Keratinocyte (primary cell): ENCODE results near the gene DMPK. TPM values are rescaled to one million over a fixed set of nuclear protein-coding genes. Genes with fewer than 3 reads are reported as not detected.

Source experiments
- DNase-seq: peaks from one replicate; pipeline ENCODE4 v3.0.0-alpha.2; 2011; ENCODE audit warnings: low read depth, missing footprints, low spot score
- FAIRE-seq: peaks from 2 replicates; lab custom pipeline; 2011; peaks lifted over from hg19 to GRCh38; lab: Jason Lieb, UNC
- H2AFZ ChIP-seq: 2 replicates; pipeline ENCODE4 v1.6.0; 2012; ENCODE audit warnings: low read length, control low read depth, inconsistent platforms; ENCODE audit not compliant: control insufficient read depth
- H3K27ac ChIP-seq: 2 replicates; pipeline ENCODE4 v1.5.1; 2011; ENCODE audit warnings: low read length; ENCODE audit not compliant: control insufficient read depth, insufficient read depth
- H3K27me3 ChIP-seq: 3 replicates; pipeline ENCODE4 v1.6.0; 2011; ENCODE audit warnings: low read length; ENCODE audit not compliant: control insufficient read depth, insufficient read depth; ENCODE audit errors: extremely low read depth
- H3K36me3 ChIP-seq, 2 experiments: 2 replicates in 1 of 2; 3 replicates in 1 of 2; pipeline ENCODE4 v1.5.1; 2011; ENCODE audit warnings: low read length in 2 of 2, mild to moderate bottlenecking in 1 of 2; ENCODE audit not compliant: control insufficient read depth in 2 of 2, insufficient read depth in 2 of 2; ENCODE audit errors: extremely low read depth in 1 of 2
- H3K4me1 ChIP-seq: 3 replicates; pipeline ENCODE4 v1.5.1; 2011; ENCODE audit warnings: low read length; ENCODE audit not compliant: control insufficient read depth, insufficient read depth; ENCODE audit errors: extremely low read depth
- H3K4me2 ChIP-seq: 3 replicates; pipeline ENCODE4 v1.6.0; 2011; ENCODE audit warnings: low read depth, low read length; ENCODE audit not compliant: control insufficient read depth, insufficient read depth; ENCODE audit errors: extremely low read depth
- H3K4me3 ChIP-seq, 3 experiments: fragments of 200-600 bp in 1 of 3; sonication (generic) in 1 of 3; 2 replicates in 2 of 3; 3 replicates in 1 of 3; pipeline ENCODE4 v1.5.1; 2011 to 2016; ENCODE audit warnings: low read length in 3 of 3, mild to moderate bottlenecking in 3 of 3, control low read depth in 2 of 3, inconsistent platforms in 1 of 3, low read depth in 1 of 3, mixed read lengths in 1 of 3, mixed run types in 1 of 3, moderate library complexity in 1 of 3; ENCODE audit not compliant: control insufficient read depth in 2 of 3, insufficient read depth in 2 of 3; ENCODE audit errors: extremely low read depth in 1 of 3
- H3K79me2 ChIP-seq: 2 replicates; pipeline ENCODE4 v1.6.0; 2012; ENCODE audit warnings: low read length; ENCODE audit not compliant: control insufficient read depth, insufficient read depth
- H3K9ac ChIP-seq: 3 replicates; pipeline ENCODE4 v1.6.0; 2011; ENCODE audit warnings: low read length; ENCODE audit not compliant: control insufficient read depth, insufficient read depth; ENCODE audit errors: extremely low read depth
- H3K9me1 ChIP-seq: 3 replicates; pipeline ENCODE4 v1.6.0; 2011; ENCODE audit warnings: low read length; ENCODE audit not compliant: control insufficient read depth, insufficient read depth; ENCODE audit errors: extremely low read depth
- H3K9me3 ChIP-seq: 2 replicates; pipeline ENCODE4 v1.5.1; 2012; ENCODE audit warnings: low read depth, low read length; ENCODE audit not compliant: control insufficient read depth
- H4K20me1 ChIP-seq: 3 replicates; pipeline ENCODE4 v1.6.0; 2011; ENCODE audit warnings: low read length; ENCODE audit not compliant: control insufficient read depth, insufficient read depth; ENCODE audit errors: extremely low read depth
- CTCF ChIP-seq, 3 experiments: IDR thresholded peaks in 1 of 3; conservative IDR thresholded peaks in 1 of 3; optimal IDR thresholded peaks in 1 of 3; 2 replicates in 2 of 3; 3 replicates in 1 of 3; pipeline versions ENCODE3 to v1.5.1; 2011; ENCODE audit warnings: low read length in 3 of 3, mild to moderate bottlenecking in 3 of 3, moderate library complexity in 2 of 3, control low read depth in 1 of 3, inconsistent platforms in 1 of 3; ENCODE audit not compliant: insufficient read depth in 2 of 3; ENCODE audit errors: extremely low read depth in 1 of 3
- EZH2 ChIP-seq: IDR thresholded peaks from one replicate; pipeline ENCODE4 v1.6.1; 2012; ENCODE audit warnings: inconsistent platforms, mild to moderate bottlenecking, low read length, moderate library complexity
- dilution Hi-C: fragments of 300-500 bp; cut with MboI; formaldehyde crosslinking; loops from one replicate; pipeline ENCODE4 v1.7.0; 2020; ENCODE audit warnings: low sequenced_read_pairs; ENCODE audit not compliant: extremely low pct_ligation_motif_present
- polyA plus RNA-seq, 5 experiments: library from polyadenylated mRNA; depleted of rRNA in 3 of 5; stranded (reverse) in 3 of 5; stranded (forward) in 1 of 5; unstranded in 1 of 5; fragments of >200 nt; gene quantifications; 1 replicate in 1 of 5; 2 replicates in 3 of 5; 3 replicates in 1 of 5; pipeline versions ENCODE4 v1.2.1 to v1.2.3, GENCODE V29; 2011 to 2012; ENCODE audit warnings: missing spikeins in 2 of 5, low read depth in 1 of 5, low replicate concordance in 1 of 5

DMPK gene
- polyA plus RNA-seq, 1 donor (not counting 4 experiments of a cell fraction or from before 2014, with no cell fraction given) = 7.0 TPM

DNA sequence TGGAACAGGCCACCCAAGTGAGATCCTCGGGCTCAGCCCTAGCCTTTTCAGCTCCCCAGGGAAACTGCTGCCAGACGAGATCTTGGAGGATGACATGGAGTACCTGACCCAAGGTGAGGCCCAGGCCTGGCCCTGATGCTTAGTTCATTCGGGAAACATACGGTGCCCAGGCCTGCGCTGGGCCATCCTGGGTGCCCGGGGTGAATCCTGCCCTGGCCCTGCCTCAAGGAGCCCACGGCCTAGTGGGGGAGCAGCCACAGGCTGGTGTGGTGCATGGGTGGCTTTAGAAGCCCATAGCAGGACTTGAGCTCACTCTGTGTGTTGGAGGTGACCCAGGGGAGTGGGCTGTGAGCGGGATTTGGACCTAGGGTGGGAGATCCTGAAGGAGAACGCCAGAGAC is 23.4 kb downstream of the DMPK start:
- Histone ChIP-seq H2AFZ (no peak overlapping the region), H3K9ac (no peak overlapping the region), H3K9me1 (no peaks in the 10 kb centered on the region), H3K4me3 (no peak overlapping the region), H3K4me2 (no peak overlapping the region), H3K9me3 (no peaks in the 10 kb centered on the region), H4K20me1 (no peaks in the 10 kb centered on the region), H3K36me3 (no peaks in the 10 kb centered on the region), H3K79me2 (no peaks in the 10 kb centered on the region), H3K27ac (no peak overlapping the region), H3K4me1 (no peaks in the 10 kb centered on the region), H3K27me3 (no peaks in the 10 kb centered on the region)
- TF ChIP-seq EZH2 (no peak), CTCF (optimal IDR thresholded peaks at IDR 0.05 in 1 of 3, IDR thresholded peaks at IDR 0.05 in 1 of 3, conservative IDR thresholded peaks at IDR 0.05 in 1 of 3; ENCODE audit: extremely low read depth in 1 of 3, insufficient read depth in 2 of 3, low read length in 3 of 3) (no peak)
- dilution Hi-C loops = no loop called here
- FAIRE-seq = no peak
- no peak for DNase-seq

DNA sequence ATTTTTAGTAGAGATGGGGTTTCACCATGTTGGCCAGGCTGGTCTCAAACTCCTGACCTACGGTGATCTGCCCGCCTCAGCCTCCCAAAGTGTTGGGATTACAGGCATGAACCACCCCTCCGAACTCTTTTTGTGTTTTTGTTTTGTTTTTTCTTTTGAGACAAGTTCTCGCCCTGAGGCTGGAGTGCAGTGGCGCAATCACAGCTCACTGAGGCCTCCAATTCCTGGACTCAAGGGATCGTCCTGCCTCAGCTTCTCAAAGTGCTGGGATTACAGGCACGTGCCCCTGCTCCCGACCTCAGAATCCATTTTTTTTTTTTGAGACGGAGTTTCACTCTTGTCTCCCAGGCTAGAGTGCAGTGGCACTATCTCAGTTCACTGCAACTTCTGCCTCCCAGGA is 24.6 kb downstream of the DMPK start:
- H3K9me1 ChIP-seq = no peaks in the 10 kb centered on the region
- FAIRE-seq = no peak
- no peak overlapping the region for H3K27ac ChIP-seq
- peaks cover 7% of the 10 kb centered on the region for H3K4me1 ChIP-seq
- DNase-seq = no peak
- no peaks in the 10 kb centered on the region for H3K79me2 ChIP-seq
- no peak overlapping the region for H3K9ac ChIP-seq
- no peaks in the 10 kb centered on the region for H4K20me1 ChIP-seq
- TF ChIP-seq CTCF (optimal IDR thresholded peaks at IDR 0.05 in 1 of 3, IDR thresholded peaks at IDR 0.05 in 1 of 3, conservative IDR thresholded peaks at IDR 0.05 in 1 of 3; ENCODE audit: extremely low read depth in 1 of 3, insufficient read depth in 2 of 3, low read length in 3 of 3) (no peak), EZH2 (no peak)
- dilution Hi-C loops = no loop called here
- H3K27me3 ChIP-seq = no peaks in the 10 kb centered on the region
- no peak overlapping the region for H3K4me3 ChIP-seq
- no peaks in the 10 kb centered on the region for H3K36me3 ChIP-seq
- no peak overlapping the region for H2AFZ ChIP-seq
- H3K4me2 ChIP-seq = no peak overlapping the region
- no peaks in the 10 kb centered on the region for H3K9me3 ChIP-seq
